Skeletal muscle tissue (tissue), 5 donors: Measurements from ENCODE around the gene AMELX. TPM values are rescaled to one million over a fixed set of nuclear protein-coding genes. Genes with fewer than 3 reads are reported as not detected.

Source experiments
- H3K27ac ChIP-seq: one replicate; pipeline ENCODE4 v1.7.0; 2013; ENCODE audit warnings: mild to moderate bottlenecking, low read depth, low read length, inconsistent platforms
- H3K27me3 ChIP-seq, 3 donors: one replicate each; pipeline ENCODE4 v1.7.0; 2013; ENCODE audit warnings: low read length in 3 of 3; ENCODE audit not compliant: control insufficient read depth in 3 of 3, insufficient read depth in 3 of 3
- H3K36me3 ChIP-seq, 3 donors: one replicate each; pipeline ENCODE4 v1.7.0; 2013; ENCODE audit warnings: low read length in 3 of 3; ENCODE audit not compliant: control insufficient read depth in 3 of 3, insufficient read depth in 3 of 3
- H3K4me1 ChIP-seq, 3 donors: one replicate each; pipeline ENCODE4 v1.7.0; 2013; ENCODE audit warnings: low read length in 3 of 3, mild to moderate bottlenecking in 3 of 3; ENCODE audit not compliant: control insufficient read depth in 3 of 3, insufficient read depth in 3 of 3
- H3K4me3 ChIP-seq, 3 donors: one replicate each; pipeline ENCODE4 v1.7.0; 2013; ENCODE audit warnings: low read length in 3 of 3
- H3K9ac ChIP-seq, 3 donors: one replicate each; pipeline ENCODE4 v1.7.0; 2013; ENCODE audit warnings: low read length in 3 of 3, mild to moderate bottlenecking in 3 of 3, moderate library complexity in 2 of 3, low read depth in 1 of 3
- H3K9me3 ChIP-seq, 3 donors: one replicate each; pipeline ENCODE4 v1.7.0; 2013; ENCODE audit warnings: low read length in 3 of 3; ENCODE audit not compliant: control insufficient read depth in 3 of 3
- small RNA-seq: library from RNA; depleted of rRNA; stranded (forward); fragments of <200 nt; gene quantifications from one replicate; pipeline ENCODE3, GENCODE V24; 2014
- total RNA-seq: library from RNA; depleted of rRNA; stranded (reverse); fragments of >200 nt; gene quantifications from one replicate; pipeline ENCODE4 v1.2.3, GENCODE V29; 2014
- donor health status: Osteomylitis.

Gene AMELX
- total RNA-seq, 1 donor from 2014 or later, result not detected

GRCh38 chrX:11349661-11350337 lies 56.6 kb downstream of the AMELX start:
- Histone ChIP-seq H3K36me3 (no peaks in the 10 kb centered on the region), H3K9ac (no peak overlapping the region), H3K9me3 (no peaks in the 10 kb centered on the region), H3K27ac (peak overlapping the region; percentile 17), H3K4me1 (peaks cover 3 to 5% (median 5%) of the 10 kb centered on the region in 3 donors), H3K4me3 (no peak overlapping the region), H3K27me3 (no peaks in the 10 kb centered on the region)

Small RNA genes lying within 50 kb of the gene (small RNA-seq; reads per million reads assigned to genes)
- gene MIR548AX, result not detected

Other genes with a start within 250 kb of the AMELX start
- gene HCCS, start 182.1 kb upstream of the AMELX start, total RNA-seq, result 19.3 TPM